Activated CD8-positive, alpha-beta memory T cell treated with anti-CD3 and anti-CD28 coated beads for 36 hours (primary cell): ENCODE results near the gene SOX5. TPM values are rescaled to one million over a fixed set of nuclear protein-coding genes. Genes with fewer than 3 reads are reported as not detected.
"Not testable (repeated sequence)": the region's sequence is repeated elsewhere in the genome, so short reads cannot be mapped to it uniquely, and the experiment has no call there.

Experiments
- CTCF ChIA-PET: fragments of 350-600 bp; sonication (Branson Sonifier 250); formaldehyde crosslinking; loops from one replicate; lab custom pipeline; 2021; ENCODE audit warnings: antibody characterized with exemption; lab: Charles Lee
- POLR2A ChIA-PET: fragments of 350-600 bp; sonication (Branson Sonifier 250); formaldehyde crosslinking; loops from one replicate; lab custom pipeline; 2021; ENCODE audit warnings: antibody characterized with exemption; lab: Charles Lee
- total RNA-seq, 2 experiments: library from RNA; stranded (reverse); gene quantifications; one replicate each; pipeline ENCODE4 v1.2.3, GENCODE V29; 2021

Gene SOX5
- total RNA-seq, 2 experiments from 2014 or later, result 0.04 TPM; not detected in 1

GRCh38 chr12:23855813-23856212 lies 93.7 kb downstream of the SOX5 start:
- ChIA-PET POLR2A (no interaction called here), CTCF (no interaction called here)

DNA sequence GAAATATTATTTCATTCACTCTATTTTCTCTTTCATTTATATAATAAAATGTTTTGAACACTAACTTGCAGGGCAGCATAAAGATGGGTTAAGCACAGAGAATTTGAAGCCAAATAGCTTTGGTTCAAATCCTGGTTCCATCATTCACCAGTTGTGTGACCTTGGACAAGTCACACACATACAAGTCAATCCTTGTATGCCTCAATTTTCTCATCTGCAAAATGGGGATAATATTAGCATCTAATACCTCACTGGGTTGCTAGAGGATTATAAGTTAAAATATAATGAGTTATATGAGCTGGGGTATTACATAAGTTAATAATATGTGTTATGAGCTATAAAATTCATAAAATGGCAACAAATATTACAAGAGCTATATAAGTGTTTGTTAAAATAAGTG lies 94.9 kb downstream of the SOX5 start:
- POLR2A ChIA-PET, result no interaction called here
- CTCF ChIA-PET, result no interaction called here

DNA sequence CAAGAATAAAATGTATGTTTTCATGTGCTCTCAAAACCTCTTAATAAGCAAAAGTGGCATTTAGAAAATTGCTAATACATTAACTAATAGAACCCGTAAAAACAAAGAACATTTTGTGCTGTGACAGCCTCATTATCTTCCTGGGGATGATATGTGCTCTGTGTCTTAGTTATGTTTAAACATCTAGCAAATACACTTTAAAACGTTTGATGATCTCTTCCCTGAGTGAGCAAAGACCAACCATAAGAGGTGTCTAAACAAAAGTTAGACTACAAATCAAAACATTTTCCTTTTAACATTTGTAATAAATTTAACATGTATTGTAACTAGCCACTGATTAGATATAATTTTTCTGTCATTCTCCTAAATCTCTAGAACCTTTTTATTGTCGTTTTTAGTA lies 95.8 kb downstream of the SOX5 start:
- POLR2A ChIA-PET, result no interaction called here
- CTCF ChIA-PET, result no interaction called here

GRCh38 chr12:23851602-23852001 lies 97.9 kb downstream of the SOX5 start:
- POLR2A ChIA-PET, result no interaction called here
- CTCF ChIA-PET, result no interaction called here

- CTCF ChIA-PET, result no interaction called here
- POLR2A ChIA-PET, result no interaction called here
Observed at GRCh38 chr12:23847857-23848256, 101.6 kb downstream of the SOX5 start.

DNA sequence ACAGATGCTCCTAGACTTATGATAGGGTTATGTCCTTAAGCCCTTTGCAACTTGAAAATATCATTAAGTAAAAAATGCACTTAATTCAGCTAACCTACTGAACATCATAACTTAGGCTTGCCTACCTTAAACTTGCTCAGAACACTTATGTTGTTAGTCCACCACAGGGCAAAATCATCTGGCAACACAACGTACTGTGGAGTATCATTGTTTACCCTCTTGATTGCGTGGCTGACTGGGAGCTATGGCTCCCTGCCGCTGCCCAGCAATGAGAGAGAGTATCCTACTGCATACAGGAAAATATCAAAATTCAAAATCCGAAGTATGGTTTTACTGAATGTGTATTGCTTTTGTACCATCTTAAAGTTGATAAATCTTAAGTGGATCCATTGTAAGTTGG lies 105.5 kb downstream of the SOX5 start:
- POLR2A ChIA-PET, result no interaction called here
- CTCF ChIA-PET, result no interaction called here

GRCh38 chr12:23834076-23834475 lies 115.4 kb downstream of the SOX5 start:
- POLR2A ChIA-PET, result no interaction called here
- CTCF ChIA-PET, result no interaction called here

DNA sequence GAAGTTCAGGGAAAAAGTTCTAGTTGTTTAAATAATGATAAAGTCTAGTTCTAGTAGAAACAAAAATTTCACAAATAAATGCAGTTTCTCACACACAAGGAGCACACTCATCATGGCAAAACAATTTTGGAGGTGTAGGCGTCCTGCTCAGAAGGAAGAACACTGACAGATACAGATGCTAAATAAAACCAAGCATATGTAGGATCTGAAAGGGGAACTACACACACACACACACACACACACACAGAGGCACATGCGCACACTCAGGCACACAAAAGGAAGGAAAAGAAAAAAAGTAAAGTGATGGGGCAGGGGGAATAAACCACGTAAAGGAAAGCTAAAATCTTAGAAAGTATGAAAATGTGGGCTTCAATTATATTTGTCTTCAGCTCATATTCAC lies 117.7 kb downstream of the SOX5 start:
- POLR2A ChIA-PET, result no interaction called here
- CTCF ChIA-PET, result no interaction called here

DNA sequence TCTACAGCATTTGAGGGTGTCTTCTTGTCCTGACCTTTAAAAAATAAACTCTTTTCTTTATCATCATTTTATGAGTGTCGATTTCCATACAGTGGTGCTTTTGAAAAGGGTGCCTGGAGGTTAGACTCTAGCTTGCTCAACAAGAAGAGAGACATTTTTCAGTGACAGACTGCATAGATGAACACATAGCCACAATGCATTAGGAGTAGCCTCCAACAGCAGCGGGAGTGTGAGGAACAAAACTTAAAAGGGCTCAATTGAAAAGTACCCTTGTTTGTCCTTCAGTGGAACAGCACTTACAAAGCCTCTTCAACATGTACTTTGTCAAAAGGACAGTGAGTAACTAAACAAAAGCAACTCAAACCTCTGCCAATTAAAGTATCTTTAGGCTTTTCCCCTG lies 119.3 kb downstream of the SOX5 start:
- POLR2A ChIA-PET, result no interaction called here
- CTCF ChIA-PET, result no interaction called here

DNA sequence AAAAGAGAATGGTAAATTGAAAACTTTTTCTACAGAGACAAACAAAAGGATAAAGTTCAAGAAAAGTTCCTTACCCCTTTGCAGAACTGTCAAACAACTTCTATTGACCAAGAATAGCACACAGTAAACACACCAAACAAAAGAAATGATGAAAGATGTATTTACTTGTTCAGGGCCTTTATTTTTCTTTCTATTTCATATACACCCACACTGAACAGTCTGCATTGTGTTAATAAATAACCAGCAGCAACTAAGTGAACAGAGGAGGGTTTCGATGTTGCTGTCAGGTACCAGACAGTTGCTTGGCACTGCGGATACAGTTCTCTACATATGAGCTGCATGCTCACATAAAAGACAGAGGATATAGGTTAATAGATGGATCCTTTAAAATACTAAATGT lies 122.1 kb downstream of the SOX5 start:
- ChIA-PET CTCF (no interaction called here), POLR2A (no interaction called here)

DNA sequence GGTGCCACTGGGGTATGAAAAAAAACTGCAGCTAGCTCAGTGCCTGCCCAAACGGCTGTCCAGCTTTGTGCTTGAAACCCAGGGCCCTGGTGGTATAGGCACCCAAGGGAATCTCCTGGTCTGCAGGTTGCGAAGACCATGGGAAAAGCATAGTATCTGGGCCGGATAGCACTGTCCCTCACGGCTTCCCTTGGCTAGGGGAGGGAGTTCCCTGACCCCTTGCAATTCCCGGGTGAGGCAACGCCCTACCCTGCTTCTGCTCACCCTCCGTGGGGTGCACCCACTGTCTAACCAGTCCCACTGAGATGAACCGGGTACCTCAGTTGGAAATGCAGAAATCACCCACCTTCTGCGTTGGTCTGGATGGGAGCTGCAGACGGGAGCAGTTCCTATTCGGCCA lies 124.3 kb downstream of the SOX5 start:
- POLR2A ChIA-PET, CTCF ChIA-PET: not testable (repeated sequence)

- ChIA-PET CTCF (no interaction called here), POLR2A (no interaction called here)
Observed at GRCh38 chr12:23824358-23824757, 125.1 kb downstream of the SOX5 start.

DNA sequence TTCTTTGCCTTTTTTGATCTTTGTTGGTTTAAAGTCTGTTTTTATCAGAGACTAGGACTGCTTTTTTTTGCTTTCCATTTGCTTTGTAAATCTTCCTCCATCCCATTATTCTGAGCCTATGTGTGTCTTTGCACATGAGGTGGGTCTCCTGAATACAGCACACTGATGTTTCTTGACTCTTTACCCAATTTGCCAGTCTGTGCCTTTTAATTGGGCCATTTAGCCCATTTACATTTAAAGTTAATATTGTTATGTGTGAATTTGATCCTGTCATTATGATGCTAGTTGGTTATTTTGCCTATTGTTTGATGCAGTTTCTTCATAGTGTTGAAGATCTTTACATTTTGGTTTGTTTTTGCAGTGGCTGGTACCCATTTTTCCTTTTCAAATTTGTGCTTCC lies 126.6 kb downstream of the SOX5 start:
- CTCF ChIA-PET, POLR2A ChIA-PET: not testable (repeated sequence)

- ChIA-PET CTCF (no interaction called here), POLR2A (no interaction called here)
Observed at GRCh38 chr12:23817345-23817744, 132.1 kb downstream of the SOX5 start.

GRCh38 chr12:23816394-23816851 lies 133.0 kb downstream of the SOX5 start:
- CTCF ChIA-PET, result interaction anchor here (0.7 kb wide), 2 partner anchors 265 to 783 kb away, joined by 3 read pairs; no protein-coding TSS in a partner anchor
- POLR2A ChIA-PET, result no interaction called here

GRCh38 chr12:23815810-23816209 lies 133.7 kb downstream of the SOX5 start:
- POLR2A ChIA-PET, result no interaction called here

GRCh38 chr12:23813206-23813605 lies 136.3 kb downstream of the SOX5 start:
- CTCF ChIA-PET, result no interaction called here
- POLR2A ChIA-PET, result no interaction called here

More at GRCh38 chr12:23815810-23816209, 133.7 kb downstream of the SOX5 start:
- CTCF ChIA-PET, result interaction anchor here (0.7 kb wide), 2 partner anchors 265 to 782 kb away, joined by 3 read pairs; no protein-coding TSS in a partner anchor

- CTCF ChIA-PET, result no interaction called here
Observed at GRCh38 chr12:23810329-23810902, 139.1 kb downstream of the SOX5 start.

DNA sequence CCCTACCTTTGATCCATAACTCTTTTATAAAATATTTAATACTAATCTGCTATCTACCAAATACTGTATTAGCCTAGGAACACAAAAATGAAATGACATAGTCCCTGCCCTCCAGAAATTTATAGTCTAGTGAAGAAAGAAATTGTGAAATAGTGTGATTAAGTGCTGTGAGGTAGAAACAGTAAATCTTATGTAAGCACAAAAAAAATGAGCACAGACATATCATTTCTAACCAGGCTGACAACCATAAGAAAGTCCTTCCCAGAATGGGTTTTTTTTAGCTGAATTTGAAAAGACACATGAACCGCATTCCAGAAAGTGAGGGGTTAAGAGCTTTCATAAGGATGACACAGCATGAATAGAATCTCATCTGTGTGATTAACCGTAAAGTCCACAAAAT lies 145.9 kb downstream of the SOX5 start:
- POLR2A ChIA-PET, result no interaction called here
- CTCF ChIA-PET, result no interaction called here

More at GRCh38 chr12:23810329-23810902, 139.1 kb downstream of the SOX5 start:
- POLR2A ChIA-PET, result no interaction called here

GRCh38 chr12:23795494-23795893 lies 154.0 kb downstream of the SOX5 start:
- POLR2A ChIA-PET, result no interaction called here
- CTCF ChIA-PET, result no interaction called here

DNA sequence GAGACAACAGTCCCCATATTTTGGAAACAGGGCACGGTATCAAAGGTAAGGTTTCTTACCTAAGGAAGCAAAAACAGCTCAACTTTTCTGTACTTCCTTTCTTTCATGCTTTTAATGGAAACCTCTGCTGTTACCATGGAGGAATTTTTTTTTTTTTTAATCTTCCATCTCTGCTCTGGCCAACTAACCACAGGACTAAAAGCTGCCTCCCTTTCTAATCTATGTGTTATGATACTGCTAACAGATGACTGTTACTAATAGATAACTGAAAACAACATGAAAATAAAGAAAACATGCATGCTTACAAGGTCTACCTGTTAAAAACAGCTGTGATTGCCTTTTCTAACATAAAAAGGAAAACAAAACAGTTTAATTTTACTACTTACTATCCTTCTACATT lies 168.4 kb downstream of the SOX5 start:
- ChIA-PET CTCF (no interaction called here), POLR2A (no interaction called here)

DNA sequence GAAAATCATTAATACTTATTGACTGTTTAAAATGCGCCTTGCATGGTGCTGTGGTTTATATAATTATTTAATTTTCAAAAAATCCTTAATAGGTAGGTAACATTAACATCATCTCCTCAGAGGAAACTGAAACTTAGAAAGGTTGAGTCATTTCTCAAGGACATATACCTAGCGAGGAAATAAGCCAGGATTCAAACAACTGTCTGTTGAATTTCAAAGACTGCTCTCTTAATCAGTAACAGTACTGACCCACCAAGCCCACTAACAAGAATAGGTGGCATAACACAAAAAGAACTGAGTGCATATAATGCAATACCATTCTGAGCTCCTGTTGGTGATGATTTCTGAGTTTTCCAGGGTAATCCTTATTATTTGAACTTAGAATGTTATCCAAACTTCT lies 174.3 kb downstream of the SOX5 start:
- CTCF ChIA-PET, result no interaction called here
- POLR2A ChIA-PET, result no interaction called here
